SU-DHL-6 (cell line): Measurements from ENCODE around the gene ATP10A.

ENCODE experiments used
- H2AFZ ChIP-seq: fragments of 200-600 bp; sonication (generic); 2 replicates; pipeline ENCODE4 v1.6.1; 2014; ENCODE audit warnings: low read depth, mild to moderate bottlenecking, moderate library complexity, mixed read lengths, antibody characterized with exemption, low read length; ENCODE audit not compliant: severe bottlenecking
- H3F3A ChIP-seq: fragments of 200-600 bp; shearing (Covaris generic); 2 replicates; pipeline ENCODE4 v1.6.0; 2016; ENCODE audit warnings: antibody characterized with exemption, mild to moderate bottlenecking; ENCODE audit not compliant: insufficient read depth
- H3K27ac ChIP-seq: fragments of 200-600 bp; sonication (generic); 2 replicates; pipeline ENCODE4 v1.5.1; 2016; ENCODE audit warnings: low read depth, mild to moderate bottlenecking, low read length, moderate library complexity, mixed read lengths
- H3K27me3 ChIP-seq: fragments of 200-600 bp; sonication (generic), shearing (Covaris generic); 2 replicates; pipeline ENCODE4 v1.6.0; 2014; ENCODE audit warnings: mild to moderate bottlenecking, low read length
- H3K36me3 ChIP-seq: fragments of 200-600 bp; sonication (generic); 2 replicates; pipeline ENCODE4 v1.6.1; 2014; ENCODE audit warnings: mild to moderate bottlenecking, low read length, mixed read lengths
- H3K4me2 ChIP-seq: fragments of 300-600, 200-600 bp; shearing (Covaris generic), sonication (generic); 2 replicates; pipeline ENCODE4 v1.6.0; 2014; ENCODE audit warnings: low read length, low read depth, mild to moderate bottlenecking; ENCODE audit not compliant: poor library complexity, severe bottlenecking
- H3K4me3 ChIP-seq: fragments of 200-600 bp; sonication (generic); 2 replicates; pipeline ENCODE4 v1.5.1; 2014; ENCODE audit warnings: antibody characterized with exemption, low read length, mild to moderate bottlenecking, mixed read lengths; ENCODE audit not compliant: insufficient read depth, poor library complexity, severe bottlenecking
- H3K79me2 ChIP-seq: fragments of 200-600 bp; sonication (generic); 2 replicates; pipeline ENCODE4 v1.6.1; 2014; ENCODE audit warnings: mild to moderate bottlenecking, low read length, moderate library complexity; ENCODE audit not compliant: insufficient read depth
- H3K9ac ChIP-seq: fragments of 200-600 bp; sonication (generic); 2 replicates; pipeline ENCODE4 v1.7.0; 2014; ENCODE audit warnings: mild to moderate bottlenecking, low read length
- H3K9me2 ChIP-seq: fragments of 200-600 bp; sonication (generic); replicated peaks from 2 replicates; pipeline ENCODE4 v1.6.1; 2014; ENCODE audit warnings: low read length; ENCODE audit not compliant: insufficient read depth
- H3K9me3 ChIP-seq: fragments of 200-600 bp; sonication (generic); 2 replicates; pipeline ENCODE4 v1.6.1; 2014; ENCODE audit warnings: low read length, mixed read lengths; ENCODE audit not compliant: insufficient read depth
- H4K20me1 ChIP-seq: fragments of 200-600 bp; sonication (generic); 2 replicates; pipeline ENCODE4 v1.6.1; 2014; ENCODE audit warnings: low read depth, mild to moderate bottlenecking, antibody characterized with exemption, low read length, moderate library complexity, mixed read lengths
- CTCF ChIP-seq: fragments of 200-600 bp; sonication (generic); IDR thresholded peaks from one replicate; pipeline ENCODE4 v1.5.1; 2017; ENCODE audit warnings: antibody characterized with exemption, mild to moderate bottlenecking, low read length, moderate library complexity; ENCODE audit not compliant: insufficient read depth, poor library complexity, severe bottlenecking
- EZH2phosphoT487 ChIP-seq: fragments of 200-600 bp; sonication (generic), shearing (Covaris generic); conservative IDR thresholded peaks from 2 replicates; pipeline ENCODE4 v1.6.1; 2018; ENCODE audit warnings: mild to moderate bottlenecking, antibody characterized with exemption, low read length, moderate library complexity, mixed read lengths

Gene ATP10A

GRCh38 chr15:25876231-25877140 is 13.4 kb upstream of the ATP10A start:
- no peak overlapping the region for H2AFZ ChIP-seq
- H3K9me2 ChIP-seq: no peaks in the 10 kb centered on the region
- H3K27me3 ChIP-seq: no peaks in the 10 kb centered on the region
- H3K9me3 ChIP-seq: no peaks in the 10 kb centered on the region
- no peak overlapping the region for H3K27ac ChIP-seq
- H3K4me3 ChIP-seq: no peak overlapping the region
- no peak overlapping the region for H3K9ac ChIP-seq
- H3K36me3 ChIP-seq: no peaks in the 10 kb centered on the region
- no peak for TF ChIP-seq EZH2phosphoT487
- no peaks in the 10 kb centered on the region for H3K79me2 ChIP-seq
- no peaks in the 10 kb centered on the region for H3F3A ChIP-seq
- H4K20me1 ChIP-seq: no peaks in the 10 kb centered on the region
- H3K4me2 ChIP-seq: no peak overlapping the region

GRCh38 chr15:25875566-25875965 is 12.4 kb upstream of the ATP10A start:
- TF ChIP-seq EZH2phosphoT487 (no peak), CTCF (no peak)
- H3K9me3 ChIP-seq: no peaks in the 10 kb centered on the region
- H3K9me2 ChIP-seq: no peaks in the 10 kb centered on the region
- no peaks in the 10 kb centered on the region for H3K27me3 ChIP-seq
- no peak overlapping the region for H3K4me3 ChIP-seq
- H4K20me1 ChIP-seq: no peaks in the 10 kb centered on the region
- no peak overlapping the region for H3K27ac ChIP-seq
- H3K36me3 ChIP-seq: no peaks in the 10 kb centered on the region
- H2AFZ ChIP-seq: no peak overlapping the region
- H3K9ac ChIP-seq: no peak overlapping the region
- no peak overlapping the region for H3K4me2 ChIP-seq
- no peaks in the 10 kb centered on the region for H3F3A ChIP-seq
- H3K79me2 ChIP-seq: no peaks in the 10 kb centered on the region

GRCh38 chr15:25874379-25874778 is 11.3 kb upstream of the ATP10A start:
- H3F3A ChIP-seq: no peaks in the 10 kb centered on the region
- no peak overlapping the region for H3K27ac ChIP-seq
- H3K4me2 ChIP-seq: no peak overlapping the region
- no peak overlapping the region for H3K9ac ChIP-seq
- no peak for TF ChIP-seq CTCF
- TF ChIP-seq EZH2phosphoT487: no peak
- H2AFZ ChIP-seq: no peak overlapping the region
- no peaks in the 10 kb centered on the region for H3K9me2 ChIP-seq
- H3K9me3 ChIP-seq: no peaks in the 10 kb centered on the region
- H3K4me3 ChIP-seq: no peak overlapping the region
- no peaks in the 10 kb centered on the region for H3K79me2 ChIP-seq
- H3K27me3 ChIP-seq: no peaks in the 10 kb centered on the region
- H4K20me1 ChIP-seq: no peaks in the 10 kb centered on the region
- H3K36me3 ChIP-seq: no peaks in the 10 kb centered on the region

- no peak overlapping the region for H3K9ac ChIP-seq
- H3K9me3 ChIP-seq: no peaks in the 10 kb centered on the region
- no peak for TF ChIP-seq CTCF
- TF ChIP-seq EZH2phosphoT487: no peak
- H3K4me2 ChIP-seq: no peak overlapping the region
- H3K27ac ChIP-seq: no peak overlapping the region
- H3K27me3 ChIP-seq: no peaks in the 10 kb centered on the region
- H3K4me3 ChIP-seq: no peak overlapping the region
- H3F3A ChIP-seq: no peaks in the 10 kb centered on the region
- H4K20me1 ChIP-seq: no peaks in the 10 kb centered on the region
- no peaks in the 10 kb centered on the region for H3K36me3 ChIP-seq
- no peak overlapping the region for H2AFZ ChIP-seq
- H3K79me2 ChIP-seq: no peaks in the 10 kb centered on the region
- H3K9me2 ChIP-seq: no peaks in the 10 kb centered on the region
Measured at GRCh38 chr15:25871403-25871802, 8.3 kb upstream of the ATP10A start.
